Fibroblast of skin of back (primary cell): Measurements from ENCODE around the gene HIC1.

Experiments used
- DNase-seq: peaks from one replicate; pipeline ENCODE4 v3.0.0-alpha.2; 2013

Gene HIC1

DNA sequence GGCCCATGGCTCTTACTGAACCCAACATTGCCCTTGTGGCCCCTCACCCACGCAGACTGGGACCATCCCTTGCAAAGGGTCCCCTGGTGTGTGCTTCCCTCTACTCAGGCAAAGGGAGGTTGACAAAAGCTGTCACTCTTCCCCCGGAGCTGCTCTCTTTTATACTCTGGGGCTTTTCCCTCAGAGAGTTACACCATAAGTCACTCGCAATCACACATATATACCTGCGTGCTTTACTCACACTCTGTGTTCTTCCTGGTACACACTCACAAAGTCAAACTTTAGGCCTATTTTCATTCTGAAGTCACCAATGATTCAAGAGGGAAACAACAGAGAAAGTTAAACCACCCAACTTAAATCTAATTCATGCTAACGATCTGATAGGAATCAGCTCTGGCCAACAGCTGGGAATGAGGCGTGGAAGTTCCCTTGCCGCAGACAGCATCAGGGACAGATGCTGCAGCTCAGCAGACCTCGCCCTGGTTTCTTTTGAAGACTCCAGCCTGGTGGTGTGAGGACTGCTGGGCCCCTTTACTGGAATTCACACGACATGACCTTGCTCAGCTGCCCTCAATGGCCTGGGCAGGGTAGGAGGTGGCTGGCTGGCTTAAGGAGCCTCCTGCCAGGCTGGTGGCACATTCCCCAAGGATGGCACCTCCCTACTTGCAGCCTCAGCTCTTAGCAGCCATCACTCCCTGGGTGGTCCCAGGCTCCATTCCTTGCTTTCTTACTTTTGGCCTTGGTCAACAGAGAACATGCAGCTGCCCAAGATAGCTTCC lies 27.3 kb downstream of the HIC1 start:
- DNase-seq: no peak

DNA sequence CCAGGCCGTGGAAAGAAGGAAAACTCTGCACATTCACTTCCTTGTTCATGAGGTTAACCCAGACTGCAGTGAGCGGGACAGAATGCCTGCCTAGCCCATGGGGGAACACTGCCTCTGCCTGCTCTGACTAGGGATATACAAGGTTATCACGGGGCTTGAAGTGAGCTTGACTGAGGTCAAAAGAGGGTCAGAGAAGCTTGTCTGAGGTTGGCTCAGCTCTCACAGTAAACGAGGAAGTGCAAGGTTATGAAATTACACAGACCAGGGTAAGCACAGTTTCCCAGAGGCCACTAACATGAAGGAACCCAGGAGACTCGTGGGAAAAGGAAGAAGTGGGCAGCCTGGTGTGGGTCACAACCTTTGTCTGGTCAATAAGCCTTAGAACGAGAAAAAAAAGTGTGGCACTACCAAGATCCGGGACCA lies 28.7 kb downstream of the HIC1 start:
- no peak for DNase-seq

DNA sequence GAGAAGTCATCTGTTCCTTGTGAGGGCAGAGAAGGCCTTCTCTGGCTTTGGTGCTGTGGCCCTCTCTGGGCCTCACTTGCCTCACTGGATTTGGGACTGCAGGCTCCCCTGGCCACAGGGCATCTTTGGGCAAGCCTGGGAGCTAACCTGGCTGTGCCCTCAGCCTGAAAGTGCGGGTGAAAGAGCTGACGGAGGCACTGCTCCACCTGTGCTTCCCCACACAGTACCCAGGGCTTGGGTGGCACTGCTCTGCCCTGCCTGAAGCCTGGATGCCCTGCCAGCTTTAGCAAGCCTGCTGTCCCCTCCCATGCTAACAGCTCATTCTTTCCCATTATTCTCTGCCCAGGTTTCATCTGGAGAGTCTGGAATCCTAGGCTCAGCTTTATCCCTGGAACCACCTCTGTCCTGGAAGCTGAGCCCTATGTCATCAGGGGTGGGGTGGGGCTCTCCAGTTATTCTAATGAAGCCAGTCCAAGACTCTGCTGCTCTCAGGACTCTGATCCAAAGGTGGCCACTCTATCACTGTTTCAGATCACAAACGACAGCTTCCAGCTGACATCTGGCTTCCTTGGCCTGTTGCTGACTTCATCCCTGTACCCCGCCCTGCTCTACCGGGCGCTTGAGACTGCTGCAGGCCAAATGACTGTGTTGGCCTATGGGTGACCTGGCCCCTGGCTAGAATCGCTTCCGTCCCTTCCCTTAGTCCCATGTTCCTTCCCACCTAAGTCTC lies 29.3 kb downstream of the HIC1 start:
- DNase-seq: peak; percentile 66

DNA sequence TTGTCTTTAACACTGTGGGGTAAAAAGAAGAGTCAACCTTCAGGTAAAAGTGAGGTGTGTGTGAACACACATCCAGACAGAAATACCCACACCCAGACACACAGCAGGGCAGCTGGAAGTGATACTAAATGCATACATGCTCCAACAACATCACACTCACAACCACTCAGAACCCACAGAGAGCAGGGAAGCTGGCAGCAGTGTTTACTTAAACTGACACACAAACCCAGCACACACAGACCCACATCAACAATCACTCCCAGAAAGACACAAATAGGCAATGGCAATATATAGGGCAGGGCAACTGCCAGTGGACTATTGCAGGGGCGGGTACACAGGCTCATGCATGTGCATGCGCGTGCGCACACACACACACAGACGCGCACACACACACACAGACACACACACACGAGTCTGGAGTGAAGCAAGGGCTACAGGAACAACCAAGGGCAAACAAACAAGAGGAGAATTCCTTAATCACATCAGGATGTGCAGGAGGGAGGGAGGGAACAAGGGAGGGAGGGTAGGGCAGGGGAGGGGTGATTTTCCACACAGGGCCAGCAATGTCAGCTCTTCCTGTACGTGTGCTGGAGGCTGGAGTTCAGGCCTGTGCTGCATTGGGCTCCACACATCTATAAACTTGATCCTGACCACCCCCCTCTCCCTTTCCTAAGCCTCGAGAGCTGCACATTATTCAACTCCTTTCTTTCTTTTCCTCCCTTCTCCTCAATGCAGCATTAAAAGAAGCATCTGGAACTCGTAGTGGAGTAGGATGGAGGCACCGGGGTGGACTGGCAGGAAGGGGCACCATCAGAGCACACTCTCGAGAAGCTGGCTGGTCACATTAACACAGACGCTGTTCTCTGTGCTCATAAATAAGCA lies 30.1 kb downstream of the HIC1 start:
- peak; percentile 85 for DNase-seq

DNA sequence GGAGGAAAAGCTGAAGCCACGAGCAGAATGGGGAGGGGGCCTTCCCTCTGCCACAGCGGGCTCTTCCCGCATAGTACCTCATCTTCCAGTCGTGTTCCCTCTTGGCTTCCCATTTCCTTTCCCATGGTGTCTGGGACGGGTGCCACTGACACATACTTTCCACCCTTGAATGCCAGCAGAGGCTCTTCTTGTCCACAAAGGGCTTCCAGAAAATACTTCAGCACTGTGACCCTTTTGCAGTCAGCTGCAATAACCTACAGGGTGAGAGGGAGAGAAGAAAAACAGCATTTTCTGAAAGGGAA lies 30.7 kb downstream of the HIC1 start:
- peak; percentile 73 for DNase-seq

DNA sequence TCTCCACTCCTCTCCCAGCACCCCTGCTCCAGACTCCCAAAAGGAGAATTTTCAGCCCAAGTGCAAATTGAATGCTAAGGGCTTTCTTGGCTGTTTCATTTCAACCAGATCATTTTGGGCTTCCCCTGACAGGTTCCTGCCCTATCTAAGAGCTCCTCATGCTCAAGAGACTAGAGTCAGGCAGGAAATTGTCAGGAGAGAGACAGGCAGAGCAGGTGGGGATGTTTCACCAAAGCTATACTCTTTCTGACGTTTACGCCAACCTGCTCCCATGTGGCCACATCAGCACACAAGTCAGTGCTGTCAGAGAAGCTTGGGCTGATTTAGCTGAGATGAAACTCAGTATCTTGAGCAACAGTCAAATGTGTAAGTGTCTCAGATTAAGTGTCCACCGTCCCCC lies 31.4 kb downstream of the HIC1 start:
- DNase-seq: no peak

DNA sequence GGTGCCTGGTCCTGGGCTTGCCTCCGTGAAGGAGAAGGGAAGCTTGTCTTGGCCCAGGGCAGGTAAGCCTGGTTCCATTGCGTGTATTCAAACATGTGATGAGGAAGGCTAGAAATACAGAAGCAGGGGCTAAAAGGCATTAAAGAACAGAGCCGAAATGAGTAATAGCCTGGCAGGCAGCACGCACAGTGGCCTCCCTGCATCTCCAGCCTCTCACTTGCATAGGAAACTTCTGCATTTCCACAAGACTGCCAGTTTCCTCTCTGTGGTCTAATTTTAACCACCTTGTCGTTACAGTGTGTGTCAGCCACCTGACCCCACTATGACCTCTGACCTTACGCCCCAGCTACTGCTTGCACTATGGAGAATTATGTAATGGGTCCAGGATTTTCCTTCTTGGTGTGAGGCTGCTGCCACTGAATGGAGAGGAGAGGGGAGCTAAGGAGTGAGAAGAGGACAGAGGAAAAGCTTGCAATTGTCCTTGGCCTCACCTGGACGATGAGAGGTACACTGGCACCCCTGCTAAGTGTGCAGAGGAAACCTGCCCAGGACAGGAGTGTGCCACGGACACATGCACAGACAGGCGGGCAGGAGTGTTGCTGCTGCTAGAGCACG lies 32.8 kb downstream of the HIC1 start:
- DNase-seq: no peak

DNA sequence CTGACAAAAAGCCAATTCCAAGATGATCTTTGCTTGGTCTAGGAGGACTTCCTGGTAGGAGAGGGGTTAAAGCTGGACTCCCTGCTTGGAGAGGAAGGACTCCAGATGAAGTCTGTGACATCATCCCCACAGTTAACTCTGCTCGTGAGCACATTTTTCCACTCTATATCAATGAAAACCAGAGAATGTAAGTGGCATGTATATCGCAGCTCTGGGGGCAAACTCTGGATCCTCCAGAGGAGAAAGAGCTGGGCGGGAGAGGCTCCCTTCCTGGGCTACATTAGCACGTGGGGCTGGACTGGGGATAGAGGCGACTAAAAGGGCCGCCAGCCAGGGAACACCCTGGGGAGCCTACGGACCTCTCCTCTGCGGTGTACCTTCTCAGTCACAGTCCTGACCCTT lies 34.1 kb downstream of the HIC1 start:
- peak; percentile 82 for DNase-seq

DNA sequence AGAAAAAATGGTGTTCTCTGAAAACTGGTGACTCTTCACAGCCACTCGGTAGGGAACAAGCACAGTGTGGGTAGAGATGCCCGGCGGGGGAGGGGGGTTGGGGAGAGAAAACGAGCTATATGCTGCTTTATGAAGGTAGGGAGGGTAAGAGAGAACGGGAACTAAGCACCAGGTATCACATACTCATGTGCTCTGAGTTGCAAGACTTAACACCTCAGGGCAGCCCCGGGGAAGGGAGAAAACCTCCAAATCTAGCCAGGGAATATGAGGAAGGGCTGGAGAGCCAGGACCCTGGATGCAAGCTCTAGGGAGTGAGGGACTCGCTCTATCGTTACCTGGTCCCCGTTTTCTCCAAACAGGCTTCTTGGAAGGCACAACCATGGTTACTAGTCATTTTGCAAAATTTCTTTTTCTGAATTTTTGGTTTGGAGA lies 35.3 kb downstream of the HIC1 start:
- DNase-seq: no peak

DNA sequence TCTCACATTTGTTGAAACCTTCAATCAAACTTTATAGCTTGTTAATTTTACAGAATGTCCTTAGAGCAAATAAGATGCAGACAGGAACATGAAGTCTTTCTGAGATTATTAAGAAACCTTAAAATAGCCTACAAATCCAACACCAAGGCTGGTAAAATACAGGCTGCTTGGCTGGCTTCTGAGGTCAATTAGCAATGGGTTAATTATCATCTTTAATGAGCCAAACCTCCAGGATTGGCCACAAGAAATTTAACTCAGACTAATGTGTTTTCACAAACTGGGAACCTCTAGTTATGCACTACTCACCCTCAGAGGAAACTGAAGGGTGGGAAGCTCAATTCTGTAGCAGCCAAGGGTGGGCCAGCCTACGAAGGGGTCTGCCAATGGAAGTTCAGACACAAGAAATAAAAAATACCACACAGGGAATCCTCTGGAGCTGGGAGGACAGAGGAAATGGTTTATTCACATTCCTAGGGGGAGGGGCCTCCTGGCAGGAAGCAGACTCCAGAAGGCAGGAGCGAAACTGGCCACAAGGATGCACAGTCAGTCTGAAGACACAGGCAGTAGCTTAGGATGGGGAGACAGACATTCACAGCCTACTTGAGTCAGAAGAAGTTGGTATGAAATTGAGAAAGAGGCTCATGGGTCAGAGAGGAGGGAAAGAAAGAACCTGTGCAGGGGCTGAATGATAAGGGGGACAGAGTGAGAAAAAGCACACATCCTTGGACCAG lies 36.1 kb downstream of the HIC1 start:
- DNase-seq: peak; percentile 97

DNA sequence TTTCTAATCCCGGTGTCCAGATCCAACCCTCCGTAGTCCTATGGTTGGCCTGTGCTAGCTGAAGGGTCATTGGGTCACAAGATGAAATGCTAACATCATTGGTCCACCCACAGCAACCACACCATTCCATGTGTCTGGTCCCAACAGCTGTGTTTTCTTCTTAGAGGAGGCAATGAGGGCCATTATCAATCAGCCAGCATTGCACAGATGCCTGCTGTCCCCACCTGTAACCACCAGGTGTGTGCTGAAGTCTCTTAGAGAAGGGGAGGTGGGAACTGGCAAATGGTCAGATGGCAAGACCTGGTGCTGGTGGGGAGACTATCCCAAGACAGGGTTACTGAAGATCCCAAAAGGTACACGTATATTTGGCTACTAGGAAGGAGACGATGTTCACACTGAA lies 37.4 kb downstream of the HIC1 start:
- DNase-seq: no peak

DNA sequence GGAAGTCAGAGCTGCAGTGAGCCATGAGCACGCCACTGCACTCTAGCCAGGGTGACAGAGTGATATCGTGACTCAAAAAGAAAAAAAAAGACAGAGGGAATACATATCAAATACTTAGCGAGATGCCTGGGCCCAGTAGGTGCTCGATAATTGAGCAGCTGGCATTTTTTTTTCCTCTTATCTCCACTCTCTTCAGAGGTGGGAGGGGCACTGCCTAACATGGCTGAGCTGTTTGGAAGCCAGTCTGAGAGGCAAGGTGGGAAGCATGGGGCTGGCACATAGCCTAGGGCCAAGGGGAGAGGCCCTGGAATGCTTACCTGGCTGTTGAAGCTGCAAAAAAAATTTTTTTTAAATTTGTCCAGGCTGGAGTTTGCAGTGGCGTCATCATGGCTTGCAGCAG lies 38.4 kb downstream of the HIC1 start:
- DNase-seq: no peak

DNA sequence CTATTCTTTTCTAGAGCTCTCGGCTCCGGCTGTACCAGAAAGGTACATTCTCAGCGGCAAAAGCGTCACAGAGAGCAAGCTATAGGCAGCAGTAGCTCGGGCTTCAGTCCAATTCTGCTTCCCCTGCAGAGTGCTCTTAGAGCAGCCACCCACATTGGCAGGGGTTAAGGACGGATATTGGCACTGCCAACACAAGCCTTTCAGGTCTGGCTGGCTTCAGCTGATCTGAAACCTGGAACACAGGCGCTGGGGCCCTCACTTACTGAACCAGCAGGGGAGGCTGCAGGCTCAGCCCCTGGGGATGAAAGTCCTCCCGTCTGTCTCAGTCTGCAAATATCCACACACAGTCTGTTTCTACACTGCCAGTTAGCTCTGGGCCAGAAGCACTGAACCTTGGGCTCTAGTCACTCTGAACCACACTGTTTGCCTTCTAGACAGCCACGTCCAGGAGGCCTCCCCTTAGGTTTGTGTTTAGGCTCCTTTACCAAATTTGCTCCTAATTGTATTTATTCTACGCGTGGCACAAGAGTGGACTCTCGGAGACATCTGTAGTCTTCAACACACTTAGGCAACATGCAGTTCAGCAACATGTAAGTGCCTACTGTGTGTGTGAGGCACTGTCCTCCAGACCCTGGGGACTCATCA lies 40.1 kb downstream of the HIC1 start:
- peak; percentile 73 for DNase-seq

DNA sequence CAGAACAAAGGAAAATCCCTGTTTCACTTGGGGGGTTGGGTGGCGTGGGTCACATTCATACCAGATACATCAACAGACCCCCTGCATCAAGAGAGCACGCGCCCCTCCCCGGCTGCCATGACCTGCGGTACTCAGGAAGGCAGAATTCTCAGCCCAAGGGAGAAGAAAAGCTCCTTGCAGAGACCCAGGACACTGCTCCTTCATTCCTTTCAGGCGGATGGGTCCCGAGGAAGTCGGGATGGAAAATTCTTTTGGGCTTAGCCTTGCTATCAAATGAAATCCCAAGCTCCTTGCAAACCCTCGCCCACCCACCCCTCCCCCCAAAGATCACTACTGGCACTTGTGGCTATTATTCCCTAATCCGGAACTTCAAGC lies 40.6 kb downstream of the HIC1 start:
- no peak for DNase-seq

DNA sequence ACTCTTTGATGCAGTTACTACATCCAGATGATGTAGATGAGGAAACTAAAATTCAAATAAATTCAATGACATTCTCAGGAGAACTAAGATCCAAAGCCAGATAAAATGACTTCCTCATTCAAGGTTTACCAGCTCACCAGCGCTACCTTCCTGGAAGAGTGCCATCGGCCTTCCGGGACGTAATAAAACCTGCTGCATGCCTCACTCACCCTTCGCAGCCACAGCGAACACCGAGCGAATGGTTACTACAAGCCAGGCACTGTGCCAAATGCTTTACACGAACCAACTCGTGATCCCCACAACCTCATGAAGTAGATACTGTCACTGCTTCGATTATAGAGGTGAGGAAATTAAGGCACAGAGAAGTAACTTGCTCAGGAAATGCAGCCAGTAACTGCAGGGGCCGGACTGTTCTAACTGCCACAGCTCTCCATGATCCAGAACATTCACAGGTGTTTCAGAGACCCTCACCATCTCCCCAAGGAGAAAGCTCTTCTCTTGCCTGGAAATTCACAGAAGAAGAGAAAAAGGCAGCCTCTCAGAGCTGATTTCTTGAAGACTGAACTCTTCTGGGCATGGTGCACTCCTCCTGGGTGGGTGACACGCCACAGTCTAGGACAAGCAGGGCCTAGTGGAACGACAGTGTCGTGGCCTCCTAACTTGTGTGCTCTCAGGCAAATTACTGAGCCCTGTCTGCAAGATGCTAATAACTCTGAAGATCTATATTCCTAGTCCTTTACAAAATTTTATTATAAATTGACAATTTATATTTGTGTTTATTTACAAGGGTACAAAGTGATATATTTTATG lies 46.8 kb downstream of the HIC1 start:
- DNase-seq: no peak

DNA sequence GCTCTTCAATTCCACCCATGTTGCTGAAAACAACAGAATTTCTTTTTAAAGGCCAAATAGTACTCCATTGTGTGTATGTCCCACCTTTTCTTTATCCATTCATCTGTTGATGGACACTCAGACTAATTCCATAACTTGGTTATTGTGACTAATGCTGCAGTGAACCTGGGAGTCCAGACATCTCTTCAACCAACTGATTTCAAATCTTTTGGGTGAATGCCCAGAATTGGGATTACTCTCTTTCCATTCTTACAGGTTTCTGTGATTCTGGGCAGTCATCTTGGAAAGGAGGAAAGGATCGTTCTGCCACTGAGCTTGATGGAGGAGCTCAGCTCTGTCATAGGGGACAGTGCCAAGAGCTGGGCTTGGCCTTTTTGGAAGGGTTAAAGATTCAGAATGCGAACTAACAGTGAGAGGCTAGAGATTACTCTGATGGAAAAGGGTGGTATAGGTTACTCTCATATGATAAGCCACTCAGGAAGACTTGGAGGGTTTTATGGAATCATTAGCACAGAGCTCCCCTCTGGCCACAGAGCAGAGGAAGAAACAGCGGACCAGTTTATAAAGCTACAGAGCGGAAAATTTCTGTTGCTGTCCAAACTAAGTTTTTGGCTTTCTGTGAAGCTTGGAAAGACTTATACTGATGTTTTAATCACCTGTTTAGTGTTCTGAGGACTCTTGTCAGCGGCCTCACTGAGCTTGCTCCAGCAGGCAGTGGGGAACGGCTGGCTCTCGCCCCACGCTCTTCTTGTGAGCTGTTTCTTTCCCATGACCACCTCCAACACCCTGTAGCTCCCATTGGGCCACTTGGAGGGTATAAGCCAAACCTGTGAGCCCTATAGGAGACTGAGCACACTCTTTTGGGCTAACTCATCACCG lies 48.3 kb downstream of the HIC1 start:
- peak; percentile 67 for DNase-seq

DNA sequence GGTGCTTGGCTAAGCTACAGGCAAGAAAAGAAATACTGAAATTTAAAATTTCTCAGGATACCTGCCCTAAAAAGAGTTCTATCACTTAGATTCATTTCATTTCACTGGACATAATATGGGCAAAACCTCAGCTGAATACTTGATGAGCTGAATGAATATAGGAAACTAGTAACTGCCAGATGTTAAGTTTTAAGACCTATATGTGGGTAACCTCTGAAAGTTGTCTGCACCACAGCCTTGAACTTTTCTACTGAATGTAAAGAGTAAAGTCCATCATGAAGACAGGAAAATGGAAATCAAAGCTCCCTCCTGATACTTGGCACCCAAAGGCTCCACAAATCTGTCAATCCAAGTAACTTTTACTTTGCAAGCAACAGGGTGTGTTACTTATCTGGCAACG lies 50.8 kb downstream of the HIC1 start:
- no peak for DNase-seq

DNA sequence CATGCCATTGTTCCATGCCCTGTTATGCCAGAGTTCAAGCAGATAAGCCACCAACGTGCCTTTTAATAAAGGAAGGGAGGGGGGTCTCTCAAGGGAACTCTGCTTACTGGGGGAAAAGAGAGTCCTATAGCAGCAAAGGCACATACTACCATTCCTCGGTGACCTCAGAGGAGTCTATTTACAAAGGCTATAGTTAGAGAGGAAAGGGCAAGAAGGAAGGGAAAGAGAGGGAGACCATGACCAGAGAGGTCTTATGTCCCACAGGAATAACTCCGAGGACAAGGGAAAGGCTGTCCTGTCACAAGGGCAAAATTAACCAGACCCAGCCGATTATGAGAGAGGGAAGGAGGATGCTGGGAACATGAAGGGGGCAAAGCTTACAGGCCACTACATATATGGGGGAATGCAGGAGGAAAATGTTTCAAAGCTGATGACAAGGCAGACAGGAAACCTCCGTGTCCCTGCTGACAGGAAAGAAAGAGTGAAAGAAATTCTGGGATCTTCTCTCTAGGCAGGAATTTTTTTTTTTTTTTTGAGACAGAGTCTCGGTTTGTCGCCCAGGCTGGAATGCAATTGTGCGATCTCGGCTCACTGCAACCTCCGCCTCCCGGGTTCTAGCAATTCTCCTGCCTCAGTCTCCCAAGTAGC lies 51.5 kb downstream of the HIC1 start:
- DNase-seq: peak; percentile 53

DNA sequence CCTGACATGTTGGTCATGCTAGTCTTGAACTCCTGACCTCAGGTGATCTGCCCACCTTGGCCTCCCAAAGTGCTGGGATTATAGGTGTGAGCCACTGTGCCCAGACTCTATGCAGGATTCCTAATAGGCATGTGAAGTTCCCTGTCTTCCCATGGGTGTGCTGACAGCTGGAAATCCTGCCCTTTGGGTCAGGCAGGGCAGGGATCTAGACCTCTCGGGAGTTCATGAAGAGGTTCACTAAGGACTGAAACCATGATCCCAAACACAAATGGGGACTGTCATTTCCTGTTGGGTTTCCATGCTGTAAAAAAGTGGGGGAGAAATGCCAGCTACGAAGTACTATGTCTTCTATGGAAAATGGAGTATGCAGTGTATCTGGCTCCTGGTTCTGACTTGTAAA lies 52.1 kb downstream of the HIC1 start:
- DNase-seq: no peak
